GM18873 (cell line): ENCODE measurements around the gene OR4C12.
"Not testable (repeated sequence)": the region's sequence is repeated elsewhere in the genome, so short reads cannot be mapped to it uniquely, and the experiment has no call there.

ENCODE experiments used
- ATAC-seq: cut with Tn5 transposase; IDR thresholded peaks from one replicate; pipeline ENCODE4 v1.9.1; 2021; ENCODE audit warnings: mild to moderate bottlenecking, moderate library complexity, moderate number of reproducible peaks; ENCODE audit not compliant: unreplicated experiment, low FRiP score

The OR4C12 gene

GRCh38 chr11:49982435-49982834 is at the start of gene OR4C12:
Gene OR4C12, minus strand, starts transcription at chr11:49982535. Its CDS starts 34 bp downstream, at chr11:49982501.
- not testable (repeated sequence) for ATAC-seq

GRCh38 chr11:50030193-50030592 is 47.9 kb upstream of the OR4C12 start:
- ATAC-seq = no peak

GRCh38 chr11:49995565-49995964 is 13.2 kb upstream of the OR4C12 start:
- ATAC-seq = no peak

- ATAC-seq = not testable (repeated sequence)
Measured at GRCh38 chr11:49973439-49973838, 8.9 kb downstream of the OR4C12 start.

- ATAC-seq = no peak
Measured at GRCh38 chr11:49952091-49952490, 30.2 kb downstream of the OR4C12 start, which contains the start of gene OR4C13. Gene OR4C13, plus strand, starts transcription at chr11:49952391. Its CDS starts 32 bp downstream, at chr11:49952423.

GRCh38 chr11:49948701-49949100 is 33.6 kb downstream of the OR4C12 start:
- ATAC-seq = not testable (repeated sequence)
